Adrenal gland (tissue), 12 donors: Measurements from ENCODE around the gene MFSD11. TPM values are rescaled to one million over a fixed set of nuclear protein-coding genes. Genes with fewer than 3 reads are reported as not detected.
A peak's percentile ranks its signal among the peaks of the same experiment; 100 is the strongest.

Source experiments
- DNase-seq, 7 donors: peaks; one replicate each; pipeline ENCODE4 v3.0.0-alpha.2; 2019 to 2020
- H3K27ac ChIP-seq, 5 donors: fragments of 200-600 bp; sonication (generic) in 4 of 5; 1 replicate in 3 of 5; 2 replicates in 2 of 5; pipeline versions ENCODE4 v1.5.1 to v1.8.0; 2016 to 2020; ENCODE audit warnings: mild to moderate bottlenecking in 1 of 5
- H3K27me3 ChIP-seq: fragments of 200-600 bp; 2 replicates; pipeline ENCODE4 v1.8.0; 2021
- H3K36me3 ChIP-seq, 2 donors: fragments of 200-600 bp; replicated peaks in 1 of 2; 1 replicate in 1 of 2; 2 replicates in 1 of 2; pipeline versions ENCODE4 v1.5.1 to v1.8.0; 2018 to 2022
- H3K4me1 ChIP-seq, 2 donors: fragments of 200-600 bp; replicated peaks in 1 of 2; 1 replicate in 1 of 2; 2 replicates in 1 of 2; pipeline versions ENCODE4 v1.5.1 to v1.8.0; 2018 to 2021
- H3K4me3 ChIP-seq, 4 donors: fragments of 200-600 bp; sonication (generic) in 3 of 4; one replicate each; pipeline ENCODE4 v1.5.1; 2016 to 2018
- H3K9me3 ChIP-seq, 3 donors: fragments of 200-600 bp; sonication (generic) in 1 of 3; replicated peaks in 1 of 3; 1 replicate in 2 of 3; 2 replicates in 1 of 3; pipeline versions ENCODE4 v1.5.1 to v1.8.0; 2016 to 2021
- CTCF ChIP-seq, 6 experiments: fragments of 450-650 bp in 4 of 6; fragments of 200-600 bp in 2 of 6; sonication (generic) in 1 of 6; IDR thresholded peaks; 1 replicate in 5 of 6; 2 replicates in 1 of 6; pipeline versions ENCODE4 v1.5.1 to v1.8.0; 2016 to 2021; ENCODE audit warnings: antibody characterized with exemption in 6 of 6, mild to moderate bottlenecking in 2 of 6, moderate library complexity in 1 of 6
- POLR2A ChIP-seq, 2 donors: fragments of 450-650 bp; IDR thresholded peaks; one replicate each; pipeline ENCODE4 v1.6.1; 2017; ENCODE audit warnings: antibody characterized with exemption in 2 of 2, mild to moderate bottlenecking in 2 of 2, moderate library complexity in 1 of 2
- WGBS, 4 donors: extraction: QIAGEN DNeasy Blood & Tissue Kit in 2 of 4; methylation state at CpG; one replicate each; pipeline versions ENCODE4 v1.1.5 to v1.1.7; 2013 to 2017; 5-methylcytosine and 5-hydroxymethylcytosine counted together
- intact Hi-C, 2 donors: fragments of 100-400 bp; cut with DNase I; formaldehyde crosslinking; loops; one replicate each; pipeline versions ENCODE4 v1.14.1 to v1.15.0; 2022 to 2023
- polyA plus RNA-seq, 3 donors: library from polyadenylated mRNA; stranded (reverse); fragments of 200-250 nt in 2 of 3; fragments of 350-450 nt in 1 of 3; fragmentation: Illumina TruSeq in 1 of 3; extraction: RNeasy Lipid Tissue Mini Kit (QIAGEN cat#74804) in 1 of 3; gene quantifications; one replicate each; pipeline ENCODE4 v1.2.3, GENCODE V29; 2013 to 2014
- total RNA-seq, 9 donors: library from RNA; depleted of rRNA in 4 of 9; stranded (reverse); fragments of >200 nt in 4 of 9; fragments of 120-200 nt in 1 of 9; fragmentation: NEBNext Ultra II Directional in 1 of 9; extraction: Animal tissue kit (Norgen Biotek cat#: 25700) in 1 of 9; gene quantifications; one replicate each; pipeline versions ENCODE4 v1.1.0 to v1.2.4, GENCODE V29; 2013 to 2023
- donor health status: healthy with polysubstance abuse.
- donor health status: Bipolar disorder and iron deficiency.
- donor health status: DM: yes; HTN: yes; CAD: no.
- donor health status: DM: no; HTN: no; CAD: no.
- donor health status: DM: no; HTN: no; CAD: no.
- donor health status: DM: yes; HTN: yes; CAD: no.

The MFSD11 gene
- total and polyA plus RNA-seq, 12 donors, result 9.4 to 50.0 (median 29.9) TPM

- H3K36me3 ChIP-seq, result no peaks in the 10 kb centered on the region
- intact Hi-C loops, result loop anchor here in 1 of 2 donors (5.0 kb wide), 1 partner anchor 241 kb away; no protein-coding TSS in a partner anchor
Measured at GRCh38 chr17:76816590-76817135, 78.7 kb downstream of the MFSD11 start.

GRCh38 chr17:76820039-76820438 is 82.1 kb downstream of the MFSD11 start:
- Histone ChIP-seq H3K27me3 (no peaks in the 10 kb centered on the region), H3K4me3 (no peak overlapping the region), H3K36me3 (no peaks in the 10 kb centered on the region), H3K9me3 (no peaks in the 10 kb centered on the region), H3K27ac (no peak overlapping the region), H3K4me1 (no peaks in the 10 kb centered on the region)
- TF ChIP-seq CTCF (IDR thresholded peaks at IDR 0.05) (no peak), POLR2A (IDR thresholded peaks at IDR 0.05) (no peak)
- WGBS, 4 donors, result 10 to 48% (median 33%) methylated on average over 1 of the region's 1 CpG
- no peak for DNase-seq
- intact Hi-C loops, result no loop called here

More at GRCh38 chr17:76816590-76817135, 78.7 kb downstream of the MFSD11 start:
- Histone ChIP-seq H3K9me3 (no peaks in the 10 kb centered on the region), H3K27ac (no peak overlapping the region), H3K27me3 (no peaks in the 10 kb centered on the region), H3K4me3 (no peak overlapping the region), H3K4me1 (no peaks in the 10 kb centered on the region)
- WGBS, 4 donors, result 7 to 8% (median 7%) methylated on average over 7 to 8 of the region's 8 CpGs
- peak in 6 of 7 donors; percentile 27 to 67 (median 44) for DNase-seq
- peak; percentile 29 to 50 (median 39) for TF ChIP-seq CTCF (IDR thresholded peaks at IDR 0.05)
- no peak for TF ChIP-seq POLR2A (IDR thresholded peaks at IDR 0.05)

GRCh38 chr17:76820561-76820960 is 82.6 kb downstream of the MFSD11 start:
- no peak overlapping the region for H3K27ac ChIP-seq
- H3K36me3 ChIP-seq, result no peaks in the 10 kb centered on the region
- no peak overlapping the region for H3K4me3 ChIP-seq
- TF ChIP-seq POLR2A (IDR thresholded peaks at IDR 0.05), result no peak
- TF ChIP-seq CTCF (IDR thresholded peaks at IDR 0.05), result no peak
- DNase-seq, result no peak
- H3K27me3 ChIP-seq, result no peaks in the 10 kb centered on the region
- intact Hi-C loops, result no loop called here
- H3K4me1 ChIP-seq, result no peaks in the 10 kb centered on the region
- WGBS, 4 donors, result 67 to 100% (median 71%) methylated on average over 1 to 4 of the region's 4 CpGs; no CpG with 5 or more reads in 1 of the 4 donors
- H3K9me3 ChIP-seq, result no peaks in the 10 kb centered on the region

- Histone ChIP-seq H3K27ac (no peak overlapping the region), H3K4me1 (no peaks in the 10 kb centered on the region), H3K27me3 (no peaks in the 10 kb centered on the region), H3K4me3 (no peak overlapping the region), H3K9me3 (no peaks in the 10 kb centered on the region), H3K36me3 (no peaks in the 10 kb centered on the region)
- no peak for DNase-seq
- intact Hi-C loops, result no loop called here
- no peak for TF ChIP-seq POLR2A (IDR thresholded peaks at IDR 0.05)
- TF ChIP-seq CTCF (IDR thresholded peaks at IDR 0.05), result no peak
- WGBS, 4 donors, result 67 to 79% (median 71%) methylated on average over 3 to 7 of the region's 7 CpGs
Measured at GRCh38 chr17:76822184-76822778, 84.4 kb downstream of the MFSD11 start.
